ENCODE data around the gene MIPEP.
"Not testable (repeated sequence)": the region's sequence is repeated elsewhere in the genome, so short reads cannot be mapped to it uniquely, and the experiment has no call there.

The MIPEP gene

DNA sequence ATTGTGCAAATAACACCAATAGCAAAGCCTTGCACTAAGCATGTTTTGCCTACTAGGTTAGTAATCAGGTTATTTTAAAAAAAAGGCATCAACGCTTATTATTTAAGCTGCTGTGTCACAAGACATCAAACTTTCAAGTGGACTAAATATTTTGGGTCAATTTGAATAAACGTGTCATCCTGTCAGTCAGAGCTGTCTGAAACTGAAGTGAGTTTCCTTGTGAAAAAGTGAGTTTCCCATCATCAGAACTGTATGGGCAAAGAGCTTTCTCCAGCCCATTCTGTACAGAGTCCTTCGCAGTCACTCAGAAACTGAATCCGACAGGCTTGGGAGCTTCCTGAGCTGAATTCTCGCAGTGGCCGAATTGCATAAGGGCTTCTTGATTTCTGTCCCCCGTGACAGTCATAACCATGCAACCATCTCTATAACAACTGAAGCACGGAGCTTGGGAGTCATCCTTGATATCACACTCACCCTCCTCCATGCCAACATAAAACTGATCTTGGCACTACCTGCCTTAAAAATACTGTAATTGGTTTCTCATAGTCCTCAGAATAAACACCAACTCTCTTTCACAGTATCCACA lies 139.8 kb downstream of the MIPEP start:
- DNase-seq (ENCODE audit: low read depth, low spot score): no peak

DNA sequence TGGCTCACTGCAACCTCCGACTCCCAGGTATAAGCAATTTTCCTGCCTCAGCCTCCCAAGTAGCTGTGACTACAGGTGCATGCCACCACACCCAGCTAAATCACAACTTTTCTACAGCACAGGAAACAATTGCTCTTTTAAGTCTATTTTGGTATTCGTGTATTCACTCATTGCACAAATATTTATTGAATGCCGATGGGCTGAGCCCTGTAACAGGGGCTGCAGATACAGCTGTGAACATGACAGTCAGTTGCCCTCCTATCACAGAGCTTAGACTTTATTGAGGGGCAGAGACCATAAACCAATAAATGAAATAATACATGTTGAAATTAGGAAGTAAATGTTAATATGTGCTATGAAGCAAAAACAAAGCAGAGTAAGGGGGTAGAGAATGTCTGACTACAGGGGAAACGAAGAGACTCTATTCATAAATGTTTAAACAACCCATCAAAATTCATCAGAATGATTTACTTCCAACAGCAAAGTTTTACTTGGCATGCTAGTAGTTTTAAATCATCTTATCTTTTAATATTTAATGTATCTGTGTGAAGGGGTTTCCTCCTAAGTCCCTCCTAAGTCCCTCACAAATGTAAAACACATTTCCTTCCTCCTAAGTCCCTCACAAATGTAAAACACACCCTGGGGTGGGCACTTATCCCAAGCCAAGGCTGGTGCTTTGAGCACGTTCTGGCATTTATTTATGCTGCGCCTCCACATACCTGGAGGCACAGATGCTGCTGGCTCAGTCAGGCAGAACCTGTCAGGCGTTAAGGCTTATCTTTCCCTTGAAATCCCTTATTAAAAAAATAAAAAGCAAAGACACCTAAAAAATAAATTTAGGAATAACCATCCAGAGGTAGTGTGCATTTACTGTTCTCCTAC lies 140.8 kb downstream of the MIPEP start:
- DNase-seq (ENCODE audit: low read depth, low spot score): no peak

DNA sequence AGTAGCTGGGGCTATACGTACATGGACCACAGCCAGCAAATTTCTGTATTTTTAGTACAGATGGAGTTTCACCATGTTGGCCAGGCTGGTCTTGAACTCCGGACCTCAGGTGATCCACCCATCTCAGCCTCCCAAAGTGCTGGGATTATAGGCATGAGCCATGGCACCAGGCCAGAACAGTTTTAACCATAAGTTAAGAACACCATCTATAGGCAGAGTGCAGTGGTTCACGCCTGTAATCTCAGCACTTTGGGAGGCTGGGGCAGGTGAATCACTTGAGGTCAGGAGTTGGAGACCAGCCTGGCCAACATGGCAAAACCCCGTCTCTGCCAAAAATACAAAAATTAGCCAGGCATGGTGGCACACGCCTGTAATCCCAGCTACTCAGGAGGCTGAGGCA lies 143.1 kb downstream of the MIPEP start:
- DNase-seq (ENCODE audit: low read depth, low spot score): not testable (repeated sequence)

DNA sequence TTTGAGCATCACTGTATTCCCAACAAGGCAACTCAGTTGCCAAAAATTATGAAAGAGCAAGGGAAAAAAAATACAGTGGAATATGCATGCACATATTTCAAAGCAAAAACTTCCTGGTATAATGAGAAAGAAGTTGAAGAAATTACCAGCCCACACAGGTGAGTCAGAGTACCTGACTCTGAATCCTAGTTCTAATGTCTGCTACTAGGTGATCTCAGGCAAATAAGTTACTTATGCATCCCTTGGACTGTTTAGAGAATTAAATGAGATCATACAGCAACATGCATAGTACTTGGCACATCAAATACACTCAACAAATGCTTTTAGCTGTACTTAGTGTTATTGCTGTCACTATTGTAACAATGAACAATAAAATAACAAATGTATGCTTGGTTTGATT lies 144.9 kb downstream of the MIPEP start:
- DNase-seq (ENCODE audit: low read depth, low spot score): no peak

DNA sequence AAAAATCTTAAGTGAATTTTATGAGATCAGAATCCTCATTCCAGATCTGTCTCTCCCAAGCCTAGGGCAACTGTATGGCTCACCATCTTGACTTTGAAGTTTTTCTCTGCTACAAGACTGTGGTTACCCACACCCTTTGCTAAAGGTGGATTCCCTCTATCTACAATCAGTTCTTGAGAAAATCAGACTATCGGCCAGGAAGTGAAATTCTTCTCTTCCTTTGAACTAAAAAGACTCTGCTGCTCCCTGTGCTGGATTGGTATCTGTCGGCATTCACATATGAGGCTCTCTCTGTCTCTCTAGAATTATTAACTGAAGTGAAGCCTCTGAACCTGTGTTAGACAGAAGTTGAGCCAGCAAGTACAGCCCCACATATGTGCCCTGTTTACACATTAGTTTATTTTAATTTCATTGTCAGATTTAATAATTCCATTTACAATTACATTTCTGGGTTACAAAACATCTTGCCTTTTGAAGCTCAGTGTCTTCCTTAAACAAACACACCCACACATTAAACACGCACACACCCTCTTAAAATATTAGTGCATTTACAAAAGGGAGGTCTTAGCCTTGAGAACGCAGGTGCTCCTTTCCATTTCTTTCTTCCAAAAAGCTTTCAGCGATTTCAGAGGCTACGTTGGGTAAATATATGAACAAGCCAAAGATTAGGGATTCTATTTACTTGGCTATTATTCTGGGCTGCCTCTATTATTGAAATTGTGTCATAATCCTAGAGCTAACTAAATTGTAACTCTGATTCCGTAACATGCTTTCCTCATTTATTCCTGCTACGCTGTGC lies 145.7 kb downstream of the MIPEP start:
- DNase-seq (ENCODE audit: low read depth, low spot score): no peak

DNA sequence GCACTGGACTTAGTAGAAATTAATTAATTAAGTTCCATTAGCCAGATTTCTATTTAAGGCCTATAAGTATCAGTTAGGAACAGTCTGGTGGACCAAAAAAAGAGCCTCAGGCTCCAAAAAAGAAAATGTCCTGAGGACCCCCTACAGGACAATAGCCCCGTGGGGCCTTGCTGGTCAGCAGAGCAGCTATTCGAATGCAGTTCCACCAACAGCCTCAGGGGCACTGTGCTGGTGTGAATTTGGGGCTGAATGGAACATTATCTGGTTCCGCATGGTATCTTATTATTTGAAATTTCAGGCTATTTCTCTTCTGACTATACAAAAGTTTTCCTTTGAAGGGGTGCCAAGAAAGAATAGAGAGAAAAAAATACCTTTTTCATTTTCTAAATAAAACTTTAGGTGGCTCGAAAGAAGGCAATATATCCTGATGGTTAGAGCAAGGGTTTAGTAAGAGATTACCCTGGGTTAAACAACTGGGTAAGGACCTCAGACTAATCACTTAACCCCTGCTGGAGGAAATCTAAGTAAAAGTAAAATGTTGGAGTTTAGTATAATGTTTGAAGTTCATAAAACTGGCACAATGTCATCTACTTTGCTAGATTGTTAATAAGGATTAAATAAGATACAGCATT lies 147.2 kb downstream of the MIPEP start:
- DNase-seq (ENCODE audit: low read depth, low spot score): no peak

DNA sequence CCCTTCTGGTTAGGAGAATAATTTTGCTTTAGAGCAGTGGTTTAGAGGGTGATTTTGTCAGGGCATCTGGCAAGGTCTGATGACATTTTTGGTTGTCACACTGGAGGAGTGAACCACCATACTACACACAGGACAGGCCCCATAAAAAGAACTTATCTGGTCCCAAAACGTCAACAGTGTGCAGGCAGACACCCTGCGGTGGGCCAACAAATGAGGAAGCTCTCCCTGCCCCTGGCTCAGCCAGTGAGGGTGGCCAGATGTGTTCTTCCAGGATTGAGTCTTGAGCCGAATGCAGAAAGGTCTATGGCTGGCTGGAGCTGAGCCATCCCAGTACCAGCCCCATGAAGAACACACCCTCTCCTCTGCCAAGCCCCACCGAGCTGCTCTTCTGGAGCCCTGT lies 149.2 kb downstream of the MIPEP start:
- no peak for DNase-seq (ENCODE audit: low read depth, low spot score)

DNA sequence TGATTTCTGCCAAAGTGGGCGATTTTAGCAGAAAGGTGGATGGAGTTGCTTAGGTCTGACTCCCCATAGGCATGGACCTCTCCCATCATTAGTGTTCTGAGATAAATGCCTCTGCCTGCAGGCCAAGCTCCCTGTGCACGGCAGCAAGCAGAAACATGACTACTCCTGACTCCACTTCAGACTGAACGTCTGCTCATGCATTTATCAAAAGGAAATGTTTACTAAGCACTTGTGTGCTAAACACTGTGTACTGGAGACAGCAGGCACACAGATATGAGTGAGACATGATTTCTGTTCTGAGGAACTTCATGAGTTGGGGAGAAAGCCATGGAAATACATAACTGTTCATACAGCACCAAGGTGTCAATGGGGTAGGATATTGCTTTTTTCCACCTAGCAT lies 149.6 kb downstream of the MIPEP start:
- no peak for DNase-seq (ENCODE audit: low read depth, low spot score)

DNA sequence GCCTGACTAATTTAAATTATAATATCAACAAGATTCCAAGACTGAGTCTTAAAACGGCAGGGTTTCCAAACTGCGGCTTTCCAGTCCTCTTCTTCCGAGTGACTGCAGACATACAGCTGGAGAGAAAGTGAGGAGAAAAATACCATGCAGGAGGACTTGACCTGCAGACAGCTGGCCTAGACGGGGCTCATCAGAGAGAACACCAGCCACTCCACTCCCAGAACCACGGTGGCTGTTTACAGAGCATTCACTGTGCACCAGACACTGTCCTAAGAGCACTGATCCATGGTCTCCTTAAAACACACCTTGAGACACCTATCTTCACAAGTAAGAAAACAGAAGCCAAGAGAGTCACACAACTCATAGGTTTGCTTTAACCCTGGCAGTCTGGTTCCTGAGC lies 152.7 kb downstream of the MIPEP start:
- no peak for DNase-seq (ENCODE audit: low read depth, low spot score)

DNA sequence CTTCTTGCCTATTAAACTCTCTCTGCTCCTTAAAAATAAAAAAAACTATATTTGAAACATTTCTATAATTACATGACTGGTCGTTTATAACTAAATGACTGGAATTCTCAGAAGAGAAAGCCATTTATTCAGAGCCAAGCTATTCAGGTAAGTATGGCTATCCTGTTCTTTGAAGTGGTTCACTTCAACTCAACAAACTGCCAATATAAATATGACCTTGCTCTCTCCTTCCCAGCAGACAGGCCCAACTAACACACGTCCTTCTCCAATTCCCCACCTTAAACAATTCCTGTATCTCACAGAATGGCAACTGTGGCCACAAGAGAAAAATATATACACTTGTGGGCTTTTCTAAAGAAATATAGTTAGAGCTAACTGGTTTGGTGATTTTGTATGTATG lies 153.9 kb downstream of the MIPEP start:
- no peak for DNase-seq (ENCODE audit: low read depth, low spot score)

DNA sequence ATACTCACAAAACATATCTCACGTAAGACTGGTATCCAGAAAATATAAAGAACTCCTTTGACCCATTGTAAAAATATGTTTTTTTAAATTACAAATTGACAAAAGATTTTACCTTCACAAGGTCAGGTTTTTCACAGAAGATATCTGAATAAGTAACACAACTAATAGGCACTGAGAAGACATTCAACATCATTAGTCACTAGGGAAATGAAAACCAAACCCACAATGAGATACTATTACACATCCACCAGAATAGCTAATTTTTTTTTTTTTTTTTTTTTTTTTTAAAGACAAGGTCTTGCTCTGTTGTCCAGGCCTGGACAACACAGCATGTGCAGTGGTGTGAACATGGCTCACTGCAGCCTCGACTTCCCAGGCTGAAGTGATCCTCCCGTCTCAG lies 157.5 kb downstream of the MIPEP start:
- no peak for DNase-seq (ENCODE audit: low read depth, low spot score)

DNA sequence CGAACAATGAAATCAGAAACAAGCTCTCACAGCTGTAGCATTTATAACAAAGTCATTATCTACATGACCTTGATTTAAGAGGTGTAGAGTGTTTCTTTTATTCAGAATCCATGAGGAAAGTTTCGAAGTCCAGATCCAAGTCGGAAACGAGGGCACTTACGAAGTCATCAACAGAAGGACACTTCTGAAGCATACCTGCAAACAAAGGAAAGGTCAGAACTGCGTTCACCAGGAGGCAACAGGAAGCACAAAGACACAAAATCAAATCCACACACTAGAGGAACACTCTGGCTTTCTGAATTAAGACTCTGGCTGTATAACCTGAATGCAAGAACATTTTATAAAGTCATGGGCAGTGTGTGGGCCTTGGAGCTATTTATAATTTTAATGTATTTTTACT lies 158.9 kb downstream of the MIPEP start:
- DNase-seq (ENCODE audit: low read depth, low spot score): no peak

DNA sequence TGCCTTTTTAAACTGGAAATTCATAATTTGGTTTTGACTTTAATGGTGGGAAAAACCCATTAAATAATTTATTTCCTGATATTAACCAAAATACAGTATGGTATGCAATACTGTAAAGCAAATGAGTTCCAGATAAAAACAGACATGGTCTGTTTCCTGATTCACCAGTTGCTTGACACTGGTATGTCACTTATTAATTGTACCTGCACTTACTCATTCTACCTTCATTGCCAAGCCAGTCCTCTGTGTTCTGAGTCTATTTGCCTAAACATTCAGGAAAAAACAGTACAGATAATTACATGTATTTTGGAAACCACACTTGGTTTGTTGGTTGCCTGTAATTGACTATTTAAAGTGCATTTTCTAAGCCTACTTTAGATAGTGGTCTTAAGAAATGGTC lies 159.7 kb downstream of the MIPEP start:
- no peak for DNase-seq (ENCODE audit: low read depth, low spot score)

DNA sequence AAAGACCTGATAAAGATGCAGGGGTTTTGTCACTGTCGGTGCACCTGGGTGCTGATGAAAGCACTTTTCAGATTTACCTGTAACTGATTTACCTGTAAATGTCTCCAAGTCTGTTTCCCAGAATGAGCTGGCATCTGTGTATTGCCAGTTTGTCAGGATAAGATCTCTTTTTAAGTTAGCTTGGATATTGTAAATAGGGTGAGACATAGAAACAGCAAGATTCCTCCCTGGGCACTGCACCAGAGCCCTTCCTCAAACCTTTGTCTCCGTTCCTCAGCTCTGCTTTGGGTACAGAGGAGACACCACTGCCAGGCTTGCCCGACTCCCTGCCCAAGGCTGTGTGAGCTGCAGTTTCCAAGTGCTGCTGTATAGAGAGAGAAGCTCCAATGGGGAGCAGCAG lies 160.4 kb downstream of the MIPEP start:
- no peak for DNase-seq (ENCODE audit: low read depth, low spot score)

DNA sequence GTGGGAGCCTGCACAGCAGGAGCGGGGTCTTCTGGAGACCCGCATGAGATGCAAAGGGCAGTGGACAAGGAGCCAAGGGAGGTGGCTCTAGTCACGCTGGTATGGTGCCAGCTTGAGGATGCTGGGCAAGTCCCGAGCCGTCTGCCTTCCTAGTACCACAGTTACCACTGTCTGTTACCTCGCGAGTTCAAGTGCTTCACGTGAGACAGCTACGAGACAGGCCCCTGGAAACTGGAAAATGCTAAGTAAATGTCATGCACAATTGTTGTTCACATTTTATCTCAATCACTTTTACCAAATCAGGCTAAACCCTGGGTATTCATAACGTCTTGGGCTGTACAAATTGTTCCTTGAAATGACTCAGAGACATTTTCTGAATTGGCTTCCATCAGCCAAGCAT lies 163.3 kb downstream of the MIPEP start:
- DNase-seq (ENCODE audit: low read depth, low spot score): no peak

DNA sequence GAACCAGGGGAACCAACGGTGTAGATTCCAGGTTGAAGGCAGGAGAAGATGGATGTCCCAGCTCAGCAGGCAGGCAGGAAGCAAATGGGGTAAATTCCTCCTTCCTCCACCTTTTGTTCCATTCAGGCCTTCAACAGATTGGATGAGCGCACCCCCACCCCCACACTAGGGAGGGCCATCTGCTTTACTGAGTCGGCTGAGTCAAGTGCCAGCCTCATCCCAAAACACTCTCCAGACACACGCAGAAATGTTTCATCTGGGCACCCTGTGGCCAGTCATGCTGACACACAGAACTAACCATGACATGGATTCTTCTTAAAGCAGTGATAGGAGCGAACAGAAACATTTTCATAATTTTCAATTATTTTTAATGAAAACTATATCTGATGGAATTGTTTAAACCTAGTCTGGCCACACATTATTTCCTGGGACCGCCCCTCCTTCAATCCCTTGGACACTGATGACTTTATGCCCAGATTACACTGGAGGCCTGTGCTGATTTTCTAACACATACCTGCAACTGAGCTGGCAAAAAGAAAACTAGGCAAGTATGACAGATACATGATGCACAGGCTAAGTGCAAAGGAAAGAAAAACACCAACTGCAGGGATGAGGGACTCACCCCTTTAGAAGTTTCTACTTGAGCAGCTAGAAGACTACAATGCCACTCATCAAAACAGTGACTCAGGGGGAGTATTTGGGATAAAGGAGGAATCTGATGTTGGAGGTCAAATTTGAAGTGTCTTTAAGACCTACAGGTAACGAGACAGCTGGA lies 164.8 kb downstream of the MIPEP start:
- no peak for DNase-seq (ENCODE audit: low read depth, low spot score)

DNA sequence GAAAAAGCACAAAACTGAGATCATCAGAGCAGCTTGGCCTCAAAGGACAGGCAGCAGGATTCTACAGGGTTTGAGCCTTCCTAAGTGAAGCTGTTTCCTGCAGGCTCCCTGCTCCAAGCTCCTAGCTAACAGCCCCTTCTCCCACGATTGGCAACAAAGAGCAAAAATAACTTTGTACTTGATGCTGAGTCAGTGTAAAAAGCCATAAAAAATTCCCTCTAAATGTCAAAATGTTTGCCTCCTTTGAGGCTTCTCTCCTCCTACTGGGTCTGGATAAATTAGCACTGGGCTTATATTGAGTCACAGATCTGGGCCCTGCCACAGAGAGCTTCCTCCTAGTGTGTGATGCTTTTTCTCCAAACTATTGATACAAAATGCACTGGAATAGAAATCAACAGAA lies 165.7 kb downstream of the MIPEP start:
- DNase-seq (ENCODE audit: low read depth, low spot score): no peak

DNA sequence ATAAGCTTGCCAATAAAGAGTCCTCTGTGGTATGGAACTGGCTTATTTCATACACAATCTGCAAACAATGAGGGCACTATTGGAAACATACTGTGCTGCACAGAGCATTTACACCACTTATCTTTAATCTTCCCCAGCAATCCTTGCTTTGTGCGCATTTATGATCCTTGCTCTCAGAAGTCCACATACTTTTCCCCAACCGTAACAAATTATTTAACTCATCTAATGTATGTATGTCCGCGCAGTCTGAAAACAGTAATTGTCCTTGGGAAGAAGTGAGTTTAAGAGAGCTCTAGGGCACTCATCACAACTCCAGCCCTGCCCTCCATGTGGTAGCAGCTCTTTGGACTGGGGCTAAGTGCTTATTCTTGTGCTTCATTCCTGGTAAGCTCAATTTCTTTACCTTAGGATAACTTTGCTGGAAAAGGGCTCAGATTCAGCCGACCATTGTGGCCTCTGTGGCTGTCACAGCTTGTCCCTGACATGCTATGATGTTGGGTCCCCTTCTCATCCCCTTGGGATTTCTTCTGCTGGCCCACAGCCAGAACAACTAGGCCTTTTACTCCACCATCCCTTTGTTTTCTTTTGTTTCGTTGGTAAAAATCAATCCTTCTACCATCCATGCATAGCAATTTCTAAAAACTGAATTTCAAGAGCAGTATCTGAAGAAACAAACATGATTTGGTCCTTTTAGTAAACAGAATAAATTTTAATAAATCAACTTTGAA lies 166.3 kb downstream of the MIPEP start:
- no peak for DNase-seq (ENCODE audit: low read depth, low spot score)

DNA sequence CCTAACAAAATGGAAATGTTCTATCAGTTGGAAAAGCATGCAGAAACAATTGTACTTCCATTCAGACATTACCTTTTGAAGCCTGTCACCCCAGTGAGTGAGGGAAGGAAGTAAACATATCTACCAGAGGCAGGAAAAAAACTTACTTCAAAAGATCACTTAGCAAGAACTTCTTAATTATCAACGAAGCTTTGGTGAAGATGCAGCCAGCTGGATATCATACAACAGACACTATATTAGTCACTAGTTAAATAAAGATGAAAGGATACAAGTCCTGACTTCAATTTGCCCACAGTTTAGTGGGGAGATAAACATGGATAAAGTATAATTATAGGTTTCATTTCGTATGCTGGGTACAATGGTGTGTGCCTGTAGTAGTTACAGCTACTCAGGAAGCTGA lies 170.2 kb downstream of the MIPEP start:
- no peak for DNase-seq (ENCODE audit: low read depth, low spot score)

DNA sequence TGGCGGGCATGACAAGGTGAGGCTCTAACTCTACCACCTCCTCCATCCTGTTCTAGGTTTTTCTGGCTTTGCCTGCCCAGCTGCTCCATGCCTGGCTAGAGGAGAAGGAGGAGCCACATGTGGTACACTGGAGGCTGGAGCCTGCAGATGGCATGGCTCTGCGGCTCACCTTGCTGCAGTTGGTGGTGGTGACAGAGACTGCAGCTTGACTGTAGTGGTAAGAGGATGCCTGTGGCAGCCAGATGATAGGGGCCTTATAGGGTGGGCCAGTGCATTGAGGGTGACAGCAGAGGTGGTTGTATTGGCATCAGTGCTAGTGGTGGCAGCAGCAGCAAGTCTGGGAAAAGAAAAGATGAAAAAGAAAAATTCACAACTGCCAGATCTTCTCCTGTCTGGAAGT lies 172.8 kb downstream of the MIPEP start:
- DNase-seq (ENCODE audit: low read depth, low spot score): no peak

DNA sequence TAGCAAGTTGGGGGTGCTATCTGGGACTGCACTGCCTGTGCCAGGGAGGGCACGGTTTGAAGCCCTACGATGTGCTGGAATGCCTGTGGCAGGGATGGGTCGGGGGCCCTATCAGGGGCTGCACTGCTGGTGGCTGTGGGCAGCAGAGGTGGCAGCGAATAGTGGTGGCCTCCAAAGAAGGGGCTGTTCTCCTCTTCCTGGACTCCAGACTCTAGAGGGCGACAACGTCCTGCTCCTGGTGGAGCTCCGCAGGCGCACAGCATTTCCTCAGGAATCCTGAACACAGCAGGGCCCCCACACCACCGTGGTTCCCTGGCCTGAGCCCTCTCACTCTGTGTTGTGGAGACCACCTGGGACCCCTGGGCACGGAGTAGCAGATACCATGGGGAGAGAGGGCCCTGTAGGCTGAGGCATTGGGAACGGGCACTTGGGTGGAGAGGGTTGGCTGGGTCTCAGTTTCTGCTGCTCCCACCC lies 173.4 kb downstream of the MIPEP start:
- no peak for DNase-seq (ENCODE audit: low read depth, low spot score)

All from iPS DF 19.7 (cell line).